ENCODE data around the gene MS4A3. TPM values are rescaled to one million over a fixed set of nuclear protein-coding genes. Genes with fewer than 3 reads are reported as not detected.

MS4A3 gene
- total and polyA plus RNA-seq, 9 of the 15 experiments (the other 6 are each of a cell fraction or from before 2014, with no cell fraction given), result 3.4 to 94.5 (median 58.8) TPM

- TF ChIP-seq, protein P1, sequence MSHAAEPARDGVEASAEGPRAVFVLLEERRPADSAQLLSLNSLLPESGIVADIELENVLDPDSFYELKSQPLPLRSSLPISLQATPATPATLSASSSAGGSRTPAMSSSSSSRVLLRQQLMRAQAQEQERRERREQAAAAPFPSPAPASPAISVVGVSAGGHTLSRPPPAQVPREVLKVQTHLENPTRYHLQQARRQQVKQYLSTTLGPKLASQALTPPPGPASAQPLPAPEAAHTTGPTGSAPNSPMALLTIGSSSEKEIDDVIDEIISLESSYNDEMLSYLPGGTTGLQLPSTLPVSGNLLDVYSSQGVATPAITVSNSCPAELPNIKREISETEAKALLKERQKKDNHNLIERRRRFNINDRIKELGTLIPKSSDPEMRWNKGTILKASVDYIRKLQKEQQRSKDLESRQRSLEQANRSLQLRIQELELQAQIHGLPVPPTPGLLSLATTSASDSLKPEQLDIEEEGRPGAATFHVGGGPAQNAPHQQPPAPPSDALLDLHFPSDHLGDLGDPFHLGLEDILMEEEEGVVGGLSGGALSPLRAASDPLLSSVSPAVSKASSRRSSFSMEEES (CRISPR knock-in tag; IDR thresholded peaks at IDR 0.05), result no peak
- TF ChIP-seq TGIF2 (CRISPR knock-in tag; IDR thresholded peaks at IDR 0.05) (no peak), ZC3H4 (CRISPR knock-in tag; IDR thresholded peaks at IDR 0.05; ENCODE audit: borderline replicate concordance) (no peak), GTF2E2 (tag; IDR thresholded peaks at IDR 0.05) (0 out of 2 replicates have a peak, but pooled peaks have one; percentile 23), KDM1A (IDR thresholded peaks at IDR 0.05) (no peak), STAG1 (CRISPR knock-in tag; IDR thresholded peaks at IDR 0.05; ENCODE audit: borderline replicate concordance) (no peak), TCF15 (CRISPR knock-in tag; IDR thresholded peaks at IDR 0.05) (no peak), HDAC6 (IDR thresholded peaks at IDR 0.05; ENCODE audit: low read depth, low read length) (no peak), GMEB1 (CRISPR knock-in tag; IDR thresholded peaks at IDR 0.05) (no peak), ZNF696 (CRISPR knock-in tag; conservative IDR thresholded peaks at IDR 0.05) (no peak), EP300 (IDR thresholded peaks at IDR 0.05; ENCODE audit: low read length) (peak; percentile 78), NFATC3 (IDR thresholded peaks at IDR 0.05) (no peak), NELFE (IDR thresholded peaks at IDR 0.05; ENCODE audit: insufficient read depth, insufficient read length) (no peak), ZNF717 (CRISPR knock-in tag; IDR thresholded peaks at IDR 0.05) (no peak), ZNF318 (IDR thresholded peaks at IDR 0.05; ENCODE audit: borderline replicate concordance in 1 of 2, low read depth in 1 of 2) (no peak)
These were observed at the start of gene MS4A3 (continued) for GRCh38 chr11:60056349-60056969.

Data from K562 (cell line).